HEK293 (cell line): Measurements from ENCODE around the gene CAMK2G.

Experiments
- TCF7L2 ChIP-seq: IDR thresholded peaks from 2 replicates; pipeline ENCODE4 v1.6.1; 2011; ENCODE audit warnings: low read depth, mild to moderate bottlenecking, inconsistent platforms, low read length, moderate library complexity, borderline replicate concordance
- YY1 ChIP-seq: fragments of 450-650 bp; formaldehyde crosslinking; IDR thresholded peaks from 2 replicates; pipeline ENCODE4 v1.5.1; 2018; ENCODE audit warnings: missing biosample characterization, missing genetic modification characterization
- ZNF114 ChIP-seq: fragments of 450-650 bp; formaldehyde crosslinking; IDR thresholded peaks from 2 replicates; pipeline ENCODE4 v1.5.0; 2017; ENCODE audit warnings: missing biosample characterization, missing genetic modification characterization
- ZNF140 ChIP-seq: fragments of 450-650 bp; formaldehyde crosslinking; IDR thresholded peaks from 2 replicates; pipeline ENCODE4 v1.5.1; 2016; ENCODE audit warnings: missing biosample characterization, missing genetic modification characterization
- ZNF223 ChIP-seq: fragments of 450-650 bp; formaldehyde crosslinking; IDR thresholded peaks from 2 replicates; pipeline ENCODE4 v1.5.1; 2016; ENCODE audit warnings: missing biosample characterization, missing genetic modification characterization
- ZNF24 ChIP-seq: fragments of 450-650 bp; formaldehyde crosslinking; IDR thresholded peaks from 2 replicates; pipeline ENCODE4 v1.5.1; 2016; ENCODE audit warnings: missing biosample characterization, missing genetic modification characterization
- ZNF274 ChIP-seq, 2 experiments: fragments of 200-500 bp in 1 of 2; fragments of 450-650 bp in 1 of 2; sonication (Bioruptor generic) in 1 of 2; formaldehyde crosslinking in 1 of 2; IDR thresholded peaks; 2 replicates each; pipeline versions ENCODE4 v1.5.1 to v1.6.1; 2014 to 2016; ENCODE audit warnings: borderline replicate concordance in 1 of 2, inconsistent platforms in 1 of 2, low read length in 1 of 2, missing biosample characterization in 1 of 2, missing genetic modification characterization in 1 of 2
- ZNF521 ChIP-seq: fragments of 450-650 bp; formaldehyde crosslinking; IDR thresholded peaks from 2 replicates; pipeline ENCODE4 v1.5.1; 2017; ENCODE audit warnings: missing biosample characterization, mild to moderate bottlenecking, missing genetic modification characterization
- ZNF561 ChIP-seq: fragments of 450-650 bp; IDR thresholded peaks from 2 replicates; pipeline ENCODE4 v1.5.1; 2018; ENCODE audit warnings: missing biosample characterization, missing genetic modification characterization, borderline replicate concordance
- TF ChIP-seq, protein P1 (sequence below): fragments of 450-650 bp; formaldehyde crosslinking; IDR thresholded peaks from 2 replicates; pipeline ENCODE4 v1.5.1; 2016; ENCODE audit warnings: missing biosample characterization, missing genetic modification characterization
- TF ChIP-seq, protein P2 (sequence below): fragments of 450-650 bp; formaldehyde crosslinking; IDR thresholded peaks from 2 replicates; pipeline ENCODE4 v1.5.1; 2016; ENCODE audit warnings: missing biosample characterization, missing genetic modification characterization
- TF ChIP-seq, protein P3 (sequence below): fragments of 450-650 bp; formaldehyde crosslinking; IDR thresholded peaks from 2 replicates; pipeline ENCODE4 v1.5.1; 2016; ENCODE audit warnings: missing biosample characterization, missing genetic modification characterization

- no peak for TF ChIP-seq ZNF24 (tag by site-specific recombination)
- no peak for TF ChIP-seq ZNF561 (tag by site-specific recombination)
- no peak for TF ChIP-seq ZNF114 (tag by site-specific recombination)
- no peak for TF ChIP-seq ZNF223 (tag by site-specific recombination)
- TF ChIP-seq, protein P1, sequence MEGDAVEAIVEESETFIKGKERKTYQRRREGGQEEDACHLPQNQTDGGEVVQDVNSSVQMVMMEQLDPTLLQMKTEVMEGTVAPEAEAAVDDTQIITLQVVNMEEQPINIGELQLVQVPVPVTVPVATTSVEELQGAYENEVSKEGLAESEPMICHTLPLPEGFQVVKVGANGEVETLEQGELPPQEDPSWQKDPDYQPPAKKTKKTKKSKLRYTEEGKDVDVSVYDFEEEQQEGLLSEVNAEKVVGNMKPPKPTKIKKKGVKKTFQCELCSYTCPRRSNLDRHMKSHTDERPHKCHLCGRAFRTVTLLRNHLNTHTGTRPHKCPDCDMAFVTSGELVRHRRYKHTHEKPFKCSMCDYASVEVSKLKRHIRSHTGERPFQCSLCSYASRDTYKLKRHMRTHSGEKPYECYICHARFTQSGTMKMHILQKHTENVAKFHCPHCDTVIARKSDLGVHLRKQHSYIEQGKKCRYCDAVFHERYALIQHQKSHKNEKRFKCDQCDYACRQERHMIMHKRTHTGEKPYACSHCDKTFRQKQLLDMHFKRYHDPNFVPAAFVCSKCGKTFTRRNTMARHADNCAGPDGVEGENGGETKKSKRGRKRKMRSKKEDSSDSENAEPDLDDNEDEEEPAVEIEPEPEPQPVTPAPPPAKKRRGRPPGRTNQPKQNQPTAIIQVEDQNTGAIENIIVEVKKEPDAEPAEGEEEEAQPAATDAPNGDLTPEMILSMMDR (tag by site-specific recombination), result no peak
- no peak for TF ChIP-seq ZNF140 (tag by site-specific recombination)
- TF ChIP-seq ZNF521 (tag by site-specific recombination), result no peak
- no peak for TF ChIP-seq TCF7L2
- TF ChIP-seq, protein P2, sequence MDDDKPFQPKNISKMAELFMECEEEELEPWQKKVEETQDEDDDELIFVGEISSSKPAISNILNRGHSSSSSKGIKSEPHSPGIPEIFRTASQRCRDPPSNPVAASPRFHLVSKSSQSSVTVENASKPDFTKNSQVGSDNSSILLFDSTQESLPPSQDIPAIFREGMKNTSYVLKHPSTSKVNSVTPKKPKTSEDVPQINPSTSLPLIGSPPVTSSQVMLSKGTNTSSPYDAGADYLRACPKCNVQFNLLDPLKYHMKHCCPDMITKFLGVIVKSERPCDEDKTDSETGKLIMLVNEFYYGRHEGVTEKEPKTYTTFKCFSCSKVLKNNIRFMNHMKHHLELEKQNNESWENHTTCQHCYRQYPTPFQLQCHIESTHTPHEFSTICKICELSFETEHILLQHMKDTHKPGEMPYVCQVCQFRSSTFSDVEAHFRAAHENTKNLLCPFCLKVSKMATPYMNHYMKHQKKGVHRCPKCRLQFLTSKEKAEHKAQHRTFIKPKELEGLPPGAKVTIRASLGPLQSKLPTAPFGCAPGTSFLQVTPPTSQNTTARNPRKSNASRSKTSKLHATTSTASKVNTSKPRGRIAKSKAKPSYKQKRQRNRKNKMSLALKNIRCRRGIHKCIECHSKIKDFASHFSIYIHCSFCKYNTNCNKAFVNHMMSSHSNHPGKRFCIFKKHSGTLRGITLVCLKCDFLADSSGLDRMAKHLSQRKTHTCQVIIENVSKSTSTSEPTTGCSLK, result no peak
- no peak for TF ChIP-seq YY1 (tag by site-specific recombination)
- TF ChIP-seq ZNF274 (IDR thresholded peaks at IDR 0.05; ENCODE audit: low read length), result no peak
- no peak for TF ChIP-seq ZNF274 (tag by site-specific recombination; IDR thresholded peaks at IDR 0.05; ENCODE audit: borderline replicate concordance)
- TF ChIP-seq, protein P3, sequence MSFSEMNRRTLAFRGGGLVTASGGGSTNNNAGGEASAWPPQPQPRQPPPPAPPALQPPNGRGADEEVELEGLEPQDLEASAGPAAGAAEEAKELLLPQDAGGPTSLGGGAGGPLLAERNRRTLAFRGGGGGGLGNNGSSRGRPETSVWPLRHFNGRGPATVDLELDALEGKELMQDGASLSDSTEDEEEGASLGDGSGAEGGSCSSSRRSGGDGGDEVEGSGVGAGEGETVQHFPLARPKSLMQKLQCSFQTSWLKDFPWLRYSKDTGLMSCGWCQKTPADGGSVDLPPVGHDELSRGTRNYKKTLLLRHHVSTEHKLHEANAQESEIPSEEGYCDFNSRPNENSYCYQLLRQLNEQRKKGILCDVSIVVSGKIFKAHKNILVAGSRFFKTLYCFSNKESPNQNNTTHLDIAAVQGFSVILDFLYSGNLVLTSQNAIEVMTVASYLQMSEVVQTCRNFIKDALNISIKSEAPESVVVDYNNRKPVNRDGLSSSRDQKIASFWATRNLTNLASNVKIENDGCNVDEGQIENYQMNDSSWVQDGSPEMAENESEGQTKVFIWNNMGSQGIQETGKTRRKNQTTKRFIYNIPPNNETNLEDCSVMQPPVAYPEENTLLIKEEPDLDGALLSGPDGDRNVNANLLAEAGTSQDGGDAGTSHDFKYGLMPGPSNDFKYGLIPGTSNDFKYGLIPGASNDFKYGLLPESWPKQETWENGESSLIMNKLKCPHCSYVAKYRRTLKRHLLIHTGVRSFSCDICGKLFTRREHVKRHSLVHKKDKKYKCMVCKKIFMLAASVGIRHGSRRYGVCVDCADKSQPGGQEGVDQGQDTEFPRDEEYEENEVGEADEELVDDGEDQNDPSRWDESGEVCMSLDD (tag by site-specific recombination), result no peak
Measured at GRCh38 chr10:73789659-73790055, 84.7 kb downstream of the CAMK2G start.
